PC-3 (cell line): ENCODE results near the gene MAF. TPM values are rescaled to one million over a fixed set of nuclear protein-coding genes. Genes with fewer than 3 reads are reported as not detected.

Experiments
- ATAC-seq: fragments of 200-7000 bp; cut with Tn5 transposase; 2 replicates; pipeline ENCODE4 v1.9.1; 2020; ENCODE audit warnings: mild to moderate bottlenecking, moderate library complexity
- BruUV-seq: library from RNA; stranded (reverse); fragments of 400-500 nt; replicated peaks from 2 replicates; lab custom pipeline; 2021; lab: Mats Ljungman, UMichigan
- CTCF ChIA-PET: fragments of 300-600 bp; sonication (Branson Sonifier 250); formaldehyde crosslinking; loops from one replicate; lab custom pipeline; 2022; ENCODE audit warnings: antibody characterized with exemption; lab: Charles Lee
- POLR2A ChIA-PET: fragments of 300-600 bp; sonication (Branson Sonifier 250); formaldehyde crosslinking; loops from one replicate; lab custom pipeline; 2022; ENCODE audit warnings: antibody characterized with exemption; ENCODE audit not compliant: unreplicated experiment; lab: Charles Lee
- DNase-seq: peaks from one replicate; pipeline ENCODE4 v3.0.0-alpha.2; 2015
- H2AFZ ChIP-seq: fragments of 300-600 bp; sonication (generic); 2 replicates; pipeline ENCODE4 v1.6.0; 2016; ENCODE audit warnings: antibody characterized with exemption, low read length
- H3F3A ChIP-seq: fragments of 300-600 bp; sonication (generic); one replicate; pipeline ENCODE4 v1.6.0; 2017; ENCODE audit warnings: antibody characterized with exemption, low read length, control low read depth, mild to moderate bottlenecking; ENCODE audit not compliant: unreplicated experiment
- H3K27ac ChIP-seq: fragments of 300-600 bp; sonication (generic); 2 replicates; pipeline ENCODE4 v1.5.1; 2016; ENCODE audit warnings: mild to moderate bottlenecking, low read length
- H3K27me3 ChIP-seq: fragments of 300-600 bp; sonication (generic); 2 replicates; pipeline ENCODE4 v1.6.1; 2016; ENCODE audit warnings: low read length, mixed read lengths
- H3K36me3 ChIP-seq: fragments of 300-600 bp; sonication (generic); 2 replicates; pipeline ENCODE4 v1.6.1; 2016; ENCODE audit warnings: low read depth, mixed run types, low read length, mixed read lengths
- H3K4me1 ChIP-seq: fragments of 300-600 bp; sonication (generic); 2 replicates; pipeline ENCODE4 v1.5.1; 2016; ENCODE audit warnings: low read length; ENCODE audit not compliant: insufficient read depth
- H3K4me2 ChIP-seq: fragments of 300-600 bp; sonication (generic); 2 replicates; pipeline ENCODE4 v1.6.0; 2016; ENCODE audit warnings: low read length
- H3K4me3 ChIP-seq: fragments of 300-600 bp; sonication (generic); 2 replicates; pipeline ENCODE4 v1.5.1; 2016; ENCODE audit warnings: mild to moderate bottlenecking, low read length, mixed read lengths
- H3K79me2 ChIP-seq: fragments of 300-600 bp; sonication (generic); 2 replicates; pipeline ENCODE4 v1.6.1; 2017; ENCODE audit warnings: low read length, mixed read lengths
- H3K9ac ChIP-seq: fragments of 300-600 bp; sonication (generic); 2 replicates; pipeline ENCODE4 v1.6.0; 2016; ENCODE audit warnings: mild to moderate bottlenecking, low read length
- H3K9me2 ChIP-seq: fragments of 300-600 bp; sonication (generic); replicated peaks from 2 replicates; pipeline ENCODE4 v1.6.1; 2016; ENCODE audit warnings: mixed run types, low read length, mixed read lengths
- H3K9me3 ChIP-seq: fragments of 300-600 bp; sonication (generic); 2 replicates; pipeline ENCODE4 v1.6.1; 2016; ENCODE audit warnings: low read length, mixed read lengths
- H4K20me1 ChIP-seq: fragments of 300-600 bp; sonication (generic); 2 replicates; pipeline ENCODE4 v1.6.1; 2016; ENCODE audit warnings: low read length, mixed read lengths
- EZH2 ChIP-seq: fragments of 300-600 bp; sonication (generic); IDR thresholded peaks from one replicate; pipeline ENCODE4 v1.6.1; 2017; ENCODE audit warnings: antibody characterized with exemption, mild to moderate bottlenecking, low read length; ENCODE audit not compliant: unreplicated experiment
- EZH2phosphoT487 ChIP-seq: fragments of 300-600 bp; sonication (generic); IDR thresholded peaks from 2 replicates; pipeline ENCODE4 v1.6.1; 2018; ENCODE audit warnings: mild to moderate bottlenecking, antibody characterized with exemption, low read length, borderline replicate concordance
- intact Hi-C: fragments of 100-400 bp; cut with micrococcal nuclease; formaldehyde crosslinking; loops from 2 replicates; pipeline ENCODE4 v1.9.0; 2023
- total RNA-seq: library from RNA; depleted of rRNA; stranded (reverse); fragments of >200 nt; gene quantifications from 2 replicates; pipeline ENCODE4 v1.2.3, GENCODE V29; 2014
- TF ChIP-seq, protein P1 (sequence below): fragments of 300-600 bp; sonication (generic); conservative IDR thresholded peaks from 2 replicates; pipeline ENCODE4 v1.5.1; 2017; ENCODE audit warnings: antibody characterized with exemption, low read depth, mild to moderate bottlenecking, low read length

Gene MAF
- total RNA-seq, 1 experiment from 2014 or later = not detected

- Histone ChIP-seq H3K36me3 (no peaks in the 10 kb centered on the region), H3K9me2 (no peaks in the 10 kb centered on the region), H3K27me3 (no peaks in the 10 kb centered on the region), H4K20me1 (no peaks in the 10 kb centered on the region), H3K79me2 (no peaks in the 10 kb centered on the region), H2AFZ (no peak overlapping the region), H3K27ac (no peak overlapping the region), H3K4me2 (no peak overlapping the region), H3F3A (no peaks in the 10 kb centered on the region), H3K4me3 (no peak overlapping the region), H3K4me1 (no peaks in the 10 kb centered on the region), H3K9ac (no peak overlapping the region), H3K9me3 (no peaks in the 10 kb centered on the region)
- ATAC-seq = no peak
- no peak for TF ChIP-seq EZH2phosphoT487
- intact Hi-C loops = no loop called here
- BruUV-seq = no TSS peak
- POLR2A ChIA-PET = no interaction called here
- no peak for DNase-seq
- CTCF ChIA-PET = no interaction called here
Observed at GRCh38 chr16:79562166-79562823, 38.2 kb downstream of the MAF start.

- Histone ChIP-seq H3K9me2 (no peaks in the 10 kb centered on the region), H3K9me3 (no peaks in the 10 kb centered on the region), H3K79me2 (no peaks in the 10 kb centered on the region), H3K27ac (no peak overlapping the region), H3K4me1 (no peaks in the 10 kb centered on the region), H3K9ac (no peak overlapping the region), H3K36me3 (no peaks in the 10 kb centered on the region), H3F3A (no peaks in the 10 kb centered on the region), H2AFZ (no peak overlapping the region), H3K27me3 (no peaks in the 10 kb centered on the region), H3K4me3 (no peak overlapping the region), H3K4me2 (no peak overlapping the region), H4K20me1 (no peaks in the 10 kb centered on the region)
- intact Hi-C loops = no loop called here
- CTCF ChIA-PET = no interaction called here
- DNase-seq (no peak), ATAC-seq (no peak)
- BruUV-seq = no TSS peak
- TF ChIP-seq, protein P1, sequence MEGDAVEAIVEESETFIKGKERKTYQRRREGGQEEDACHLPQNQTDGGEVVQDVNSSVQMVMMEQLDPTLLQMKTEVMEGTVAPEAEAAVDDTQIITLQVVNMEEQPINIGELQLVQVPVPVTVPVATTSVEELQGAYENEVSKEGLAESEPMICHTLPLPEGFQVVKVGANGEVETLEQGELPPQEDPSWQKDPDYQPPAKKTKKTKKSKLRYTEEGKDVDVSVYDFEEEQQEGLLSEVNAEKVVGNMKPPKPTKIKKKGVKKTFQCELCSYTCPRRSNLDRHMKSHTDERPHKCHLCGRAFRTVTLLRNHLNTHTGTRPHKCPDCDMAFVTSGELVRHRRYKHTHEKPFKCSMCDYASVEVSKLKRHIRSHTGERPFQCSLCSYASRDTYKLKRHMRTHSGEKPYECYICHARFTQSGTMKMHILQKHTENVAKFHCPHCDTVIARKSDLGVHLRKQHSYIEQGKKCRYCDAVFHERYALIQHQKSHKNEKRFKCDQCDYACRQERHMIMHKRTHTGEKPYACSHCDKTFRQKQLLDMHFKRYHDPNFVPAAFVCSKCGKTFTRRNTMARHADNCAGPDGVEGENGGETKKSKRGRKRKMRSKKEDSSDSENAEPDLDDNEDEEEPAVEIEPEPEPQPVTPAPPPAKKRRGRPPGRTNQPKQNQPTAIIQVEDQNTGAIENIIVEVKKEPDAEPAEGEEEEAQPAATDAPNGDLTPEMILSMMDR = no peak
- no peak for TF ChIP-seq EZH2phosphoT487
- TF ChIP-seq EZH2 = no peak
- POLR2A ChIA-PET = no interaction called here
Observed at GRCh38 chr16:79561729-79562128, 38.8 kb downstream of the MAF start.

DNA sequence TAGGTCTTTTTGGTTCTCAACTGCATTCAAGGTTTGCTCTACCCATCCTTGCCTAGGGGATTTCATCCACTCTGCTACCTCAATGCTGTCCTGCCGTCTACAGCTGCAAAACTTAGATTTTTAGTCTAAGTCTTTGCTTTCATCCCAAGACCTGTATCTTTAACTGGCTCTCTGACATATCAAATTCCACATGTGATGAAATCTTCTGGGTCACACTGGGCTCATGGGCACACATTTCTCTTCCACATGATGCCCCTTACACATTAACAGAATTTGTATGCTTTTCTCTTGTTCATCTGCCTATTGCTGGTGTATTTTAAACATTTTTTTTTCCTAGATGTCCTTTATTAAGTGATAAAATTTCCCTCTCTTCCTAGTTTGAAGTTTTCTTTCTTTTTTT is 39.6 kb downstream of the MAF start:
- DNase-seq = no peak
- no peaks in the 10 kb centered on the region for H3K36me3 ChIP-seq
- H3K9me3 ChIP-seq = no peaks in the 10 kb centered on the region
- intact Hi-C loops = no loop called here
- H3K4me3 ChIP-seq = no peak overlapping the region
- no peak overlapping the region for H2AFZ ChIP-seq
- no peaks in the 10 kb centered on the region for H3K27me3 ChIP-seq
- TF ChIP-seq, protein P1 = no peak
- TF ChIP-seq EZH2phosphoT487 (no peak), EZH2 (no peak)
- no peak for ATAC-seq
- H3K9ac ChIP-seq = no peak overlapping the region
- ChIA-PET CTCF (no interaction called here), POLR2A (no interaction called here)
- no peaks in the 10 kb centered on the region for H4K20me1 ChIP-seq
- BruUV-seq = no TSS peak
- no peak overlapping the region for H3K27ac ChIP-seq
- H3F3A ChIP-seq = no peaks in the 10 kb centered on the region
- H3K4me2 ChIP-seq = no peak overlapping the region
- no peaks in the 10 kb centered on the region for H3K79me2 ChIP-seq
- H3K9me2 ChIP-seq = no peaks in the 10 kb centered on the region
- H3K4me1 ChIP-seq = no peaks in the 10 kb centered on the region
